GM12878 (cell line): Measurements from ENCODE around the gene CREB3L4. TPM values are rescaled to one million over a fixed set of nuclear protein-coding genes. Genes with fewer than 3 reads are reported as not detected.
A peak's percentile ranks its signal among the peaks of the same experiment; 100 is the strongest.

Experiments
- BHLHE40 ChIP-seq, 2 experiments: fragments of 450-650 bp in 1 of 2; IDR thresholded peaks; 2 replicates each; pipeline ENCODE4 v1.6.1; 2011 to 2017; ENCODE audit warnings: low read depth in 2 of 2, borderline replicate concordance in 1 of 2, improper control_type of control experiment in 1 of 2, low read length in 1 of 2, mild to moderate bottlenecking in 1 of 2
- CHD2 ChIP-seq: IDR thresholded peaks from 2 replicates; pipeline ENCODE4 v1.6.1; 2011; ENCODE audit warnings: low read depth, low read length, improper control_type of control experiment, borderline replicate concordance
- ESRRA ChIP-seq: IDR thresholded peaks from 2 replicates; pipeline ENCODE4 v1.6.1; 2012; ENCODE audit warnings: mild to moderate bottlenecking, low read length, improper control_type of control experiment
- ETV6 ChIP-seq, 2 experiments: fragments of 450-650 bp in 1 of 2; IDR thresholded peaks in 1 of 2; conservative IDR thresholded peaks in 1 of 2; 2 replicates each; pipeline ENCODE4 v1.6.1; 2014; ENCODE audit warnings: antibody characterized with exemption in 1 of 2, borderline replicate concordance in 1 of 2, low read depth in 1 of 2, mild to moderate bottlenecking in 1 of 2, moderate library complexity in 1 of 2
- FOXK2 ChIP-seq: fragments of 450-650 bp; IDR thresholded peaks from 2 replicates; pipeline ENCODE4 v1.6.1; 2017; ENCODE audit warnings: mild to moderate bottlenecking, moderate library complexity
- FOXM1 ChIP-seq: IDR thresholded peaks from 2 replicates; pipeline ENCODE4 v1.6.1; 2012; ENCODE audit warnings: low read depth, mild to moderate bottlenecking, inconsistent platforms, low read length, moderate library complexity
- HCFC1 ChIP-seq: fragments of 150-350 bp; IDR thresholded peaks from 2 replicates; pipeline ENCODE4 v1.6.1; 2014; ENCODE audit warnings: low read length
- IKZF1 ChIP-seq: fragments of 450-650 bp; conservative IDR thresholded peaks from 2 replicates; pipeline ENCODE4 v1.6.1; 2017; ENCODE audit warnings: antibody characterized with exemption, mild to moderate bottlenecking
- IKZF2 ChIP-seq, 2 experiments: fragments of 450-650 bp; IDR thresholded peaks; 2 replicates each; pipeline ENCODE4 v1.6.1; 2017; ENCODE audit warnings: mild to moderate bottlenecking in 2 of 2, moderate library complexity in 2 of 2
- KLF5 ChIP-seq: fragments of 450-650 bp; IDR thresholded peaks from 2 replicates; pipeline ENCODE4 v1.6.1; 2014; ENCODE audit warnings: mild to moderate bottlenecking; ENCODE audit not compliant: partially characterized antibody
- MEF2A ChIP-seq: IDR thresholded peaks from 2 replicates; pipeline ENCODE4 v1.6.1; 2011; ENCODE audit warnings: low read depth, mild to moderate bottlenecking, low read length, moderate library complexity; ENCODE audit not compliant: insufficient read depth
- MEF2B ChIP-seq: fragments of 450-650 bp; IDR thresholded peaks from 2 replicates; pipeline ENCODE4 v1.6.1; 2018; ENCODE audit warnings: mild to moderate bottlenecking, moderate library complexity; ENCODE audit not compliant: partially characterized antibody, poor library complexity, severe bottlenecking
- NFYB ChIP-seq: IDR thresholded peaks from 2 replicates; pipeline ENCODE4 v1.6.1; 2011; ENCODE audit warnings: low read depth, mild to moderate bottlenecking, low read length, improper control_type of control experiment, moderate library complexity; ENCODE audit not compliant: insufficient read depth
- SMC3 ChIP-seq: IDR thresholded peaks from 2 replicates; pipeline ENCODE4 v1.6.1; 2011; ENCODE audit warnings: low read length, improper control_type of control experiment, borderline replicate concordance
- ZBED1 ChIP-seq: IDR thresholded peaks from 2 replicates; pipeline ENCODE4 v1.6.1; 2016; ENCODE audit warnings: borderline replicate concordance
- ZNF217 ChIP-seq: fragments of 450-650 bp; IDR thresholded peaks from 2 replicates; pipeline ENCODE4 v1.6.1; 2017; ENCODE audit warnings: antibody characterized with exemption, mild to moderate bottlenecking
- polyA plus RNA-seq, 11 experiments: library from polyadenylated mRNA; depleted of rRNA in 4 of 11; unstranded in 6 of 11; stranded (reverse) in 5 of 11; fragments of >200 nt; fragmentation: Nextera tagmentation in 4 of 11; fragmentation: Illumina TruSeq in 1 of 11; extraction: Ambion mirVana in 4 of 11; extraction: Trizol in 1 of 11; gene quantifications; 1 replicate in 1 of 11; 2 replicates in 10 of 11; pipeline versions ENCODE4 v1.2.1 to v1.2.3, GENCODE V29; 2011 to 2016; ENCODE audit warnings: inconsistent platforms in 2 of 11, missing spikeins in 2 of 11, low read depth in 1 of 11
- total RNA-seq, 4 experiments: library from RNA; depleted of rRNA in 3 of 4; stranded (reverse); fragments of >200 nt in 3 of 4; fragmentation: Illumina TruSeq in 1 of 4; extraction: Trizol in 1 of 4; gene quantifications; 2 replicates each; pipeline versions ENCODE4 v1.2.1 to v1.2.3, GENCODE V29; 2013 to 2021
- TF ChIP-seq, protein P1 (sequence below), 3 experiments: IDR thresholded peaks in 2 of 3; conservative IDR thresholded peaks in 1 of 3; 2 replicates each; pipeline ENCODE4 v1.5.1; 2011; ENCODE audit warnings: low read depth in 3 of 3, low read length in 3 of 3, mild to moderate bottlenecking in 3 of 3, control low read depth in 2 of 3, moderate library complexity in 2 of 3, inconsistent platforms in 1 of 3, mixed read lengths in 1 of 3; ENCODE audit not compliant: control insufficient read depth in 2 of 3, insufficient read depth in 1 of 3; ENCODE audit errors: extremely low read depth in 1 of 3
- TF ChIP-seq, protein P2 (sequence below): fragments of 150-350 bp; IDR thresholded peaks from 2 replicates; pipeline ENCODE4 v1.6.1; 2016; ENCODE audit warnings: low read depth, low read length
- TF ChIP-seq, protein P3 (sequence below): fragments of 450-650 bp; formaldehyde crosslinking; IDR thresholded peaks from 2 replicates; pipeline ENCODE4 v1.5.0; 2022; ENCODE audit warnings: mild to moderate bottlenecking, missing genetic modification characterization

Gene CREB3L4
- total and polyA plus RNA-seq, 10 of the 15 experiments (the other 5 are each of a cell fraction or from before 2014, with no cell fraction given) = 9.7 to 14.0 (median 12.1) TPM

DNA sequence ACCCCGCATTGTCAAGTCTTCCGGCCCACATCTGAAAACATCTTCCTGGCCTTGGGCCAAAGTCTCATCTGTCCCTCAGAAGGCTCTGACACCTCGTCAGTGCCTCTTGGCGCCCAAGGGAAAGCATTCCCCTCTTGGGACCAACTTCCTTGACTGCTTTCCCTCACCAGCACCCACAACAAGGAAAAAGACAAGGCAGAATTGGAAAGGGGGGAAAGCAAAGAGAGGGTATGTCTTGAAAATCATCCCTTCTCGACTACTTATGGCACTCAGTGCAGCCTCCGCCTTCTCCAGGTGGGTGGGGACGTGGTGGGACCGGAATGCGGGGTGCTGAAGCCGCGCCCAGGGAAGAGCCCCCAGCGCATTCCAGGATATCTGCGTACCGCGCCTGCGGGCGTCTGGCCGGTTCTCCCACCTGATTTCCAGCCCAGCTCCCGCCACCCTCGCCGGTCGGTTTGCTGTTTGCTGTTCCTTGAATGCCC is 3.8 kb upstream of the CREB3L4 start (continued):
- peak; percentile 53 for TF ChIP-seq IKZF1
- peak; percentile 50; the same call in 1 of the 2 replicates for TF ChIP-seq NFYB
- no peak for TF ChIP-seq ZNF217
- TF ChIP-seq ETV6 (conservative IDR thresholded peaks at IDR 0.05 in 1 of 2, IDR thresholded peaks at IDR 0.05 in 1 of 2; ENCODE audit: borderline replicate concordance in 1 of 2, low read depth in 1 of 2) = no peak
- TF ChIP-seq ZBED1 = no peak
- TF ChIP-seq, protein P1, sequence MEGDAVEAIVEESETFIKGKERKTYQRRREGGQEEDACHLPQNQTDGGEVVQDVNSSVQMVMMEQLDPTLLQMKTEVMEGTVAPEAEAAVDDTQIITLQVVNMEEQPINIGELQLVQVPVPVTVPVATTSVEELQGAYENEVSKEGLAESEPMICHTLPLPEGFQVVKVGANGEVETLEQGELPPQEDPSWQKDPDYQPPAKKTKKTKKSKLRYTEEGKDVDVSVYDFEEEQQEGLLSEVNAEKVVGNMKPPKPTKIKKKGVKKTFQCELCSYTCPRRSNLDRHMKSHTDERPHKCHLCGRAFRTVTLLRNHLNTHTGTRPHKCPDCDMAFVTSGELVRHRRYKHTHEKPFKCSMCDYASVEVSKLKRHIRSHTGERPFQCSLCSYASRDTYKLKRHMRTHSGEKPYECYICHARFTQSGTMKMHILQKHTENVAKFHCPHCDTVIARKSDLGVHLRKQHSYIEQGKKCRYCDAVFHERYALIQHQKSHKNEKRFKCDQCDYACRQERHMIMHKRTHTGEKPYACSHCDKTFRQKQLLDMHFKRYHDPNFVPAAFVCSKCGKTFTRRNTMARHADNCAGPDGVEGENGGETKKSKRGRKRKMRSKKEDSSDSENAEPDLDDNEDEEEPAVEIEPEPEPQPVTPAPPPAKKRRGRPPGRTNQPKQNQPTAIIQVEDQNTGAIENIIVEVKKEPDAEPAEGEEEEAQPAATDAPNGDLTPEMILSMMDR (IDR thresholded peaks at IDR 0.05 in 2 of 3, conservative IDR thresholded peaks at IDR 0.05 in 1 of 3; ENCODE audit: control insufficient read depth in 2 of 3, extremely low read depth in 1 of 3, insufficient read depth in 1 of 3, low read depth in 3 of 3, low read length in 3 of 3) = no peak
- no peak for TF ChIP-seq ESRRA
- no peak for TF ChIP-seq KLF5
- TF ChIP-seq, protein P2, sequence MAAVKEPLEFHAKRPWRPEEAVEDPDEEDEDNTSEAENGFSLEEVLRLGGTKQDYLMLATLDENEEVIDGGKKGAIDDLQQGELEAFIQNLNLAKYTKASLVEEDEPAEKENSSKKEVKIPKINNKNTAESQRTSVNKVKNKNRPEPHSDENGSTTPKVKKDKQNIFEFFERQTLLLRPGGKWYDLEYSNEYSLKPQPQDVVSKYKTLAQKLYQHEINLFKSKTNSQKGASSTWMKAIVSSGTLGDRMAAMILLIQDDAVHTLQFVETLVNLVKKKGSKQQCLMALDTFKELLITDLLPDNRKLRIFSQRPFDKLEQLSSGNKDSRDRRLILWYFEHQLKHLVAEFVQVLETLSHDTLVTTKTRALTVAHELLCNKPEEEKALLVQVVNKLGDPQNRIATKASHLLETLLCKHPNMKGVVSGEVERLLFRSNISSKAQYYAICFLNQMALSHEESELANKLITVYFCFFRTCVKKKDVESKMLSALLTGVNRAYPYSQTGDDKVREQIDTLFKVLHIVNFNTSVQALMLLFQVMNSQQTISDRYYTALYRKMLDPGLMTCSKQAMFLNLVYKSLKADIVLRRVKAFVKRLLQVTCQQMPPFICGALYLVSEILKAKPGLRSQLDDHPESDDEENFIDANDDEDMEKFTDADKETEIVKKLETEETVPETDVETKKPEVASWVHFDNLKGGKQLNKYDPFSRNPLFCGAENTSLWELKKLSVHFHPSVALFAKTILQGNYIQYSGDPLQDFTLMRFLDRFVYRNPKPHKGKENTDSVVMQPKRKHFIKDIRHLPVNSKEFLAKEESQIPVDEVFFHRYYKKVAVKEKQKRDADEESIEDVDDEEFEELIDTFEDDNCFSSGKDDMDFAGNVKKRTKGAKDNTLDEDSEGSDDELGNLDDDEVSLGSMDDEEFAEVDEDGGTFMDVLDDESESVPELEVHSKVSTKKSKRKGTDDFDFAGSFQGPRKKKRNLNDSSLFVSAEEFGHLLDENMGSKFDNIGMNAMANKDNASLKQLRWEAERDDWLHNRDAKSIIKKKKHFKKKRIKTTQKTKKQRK = no peak
- no peak for TF ChIP-seq MEF2A
- TF ChIP-seq IKZF2 (IDR thresholded peaks at IDR 0.05) = peak in 1 of 2 experiments; percentile 63; a peak in 3 of 4 replicates
- TF ChIP-seq BHLHE40 (IDR thresholded peaks at IDR 0.05; ENCODE audit: borderline replicate concordance in 1 of 2, low read depth in 2 of 2, low read length in 1 of 2) = no peak
- TF ChIP-seq HCFC1 = no peak
- TF ChIP-seq SMC3 = no peak
- TF ChIP-seq CHD2 = no peak
- TF ChIP-seq, protein P3, sequence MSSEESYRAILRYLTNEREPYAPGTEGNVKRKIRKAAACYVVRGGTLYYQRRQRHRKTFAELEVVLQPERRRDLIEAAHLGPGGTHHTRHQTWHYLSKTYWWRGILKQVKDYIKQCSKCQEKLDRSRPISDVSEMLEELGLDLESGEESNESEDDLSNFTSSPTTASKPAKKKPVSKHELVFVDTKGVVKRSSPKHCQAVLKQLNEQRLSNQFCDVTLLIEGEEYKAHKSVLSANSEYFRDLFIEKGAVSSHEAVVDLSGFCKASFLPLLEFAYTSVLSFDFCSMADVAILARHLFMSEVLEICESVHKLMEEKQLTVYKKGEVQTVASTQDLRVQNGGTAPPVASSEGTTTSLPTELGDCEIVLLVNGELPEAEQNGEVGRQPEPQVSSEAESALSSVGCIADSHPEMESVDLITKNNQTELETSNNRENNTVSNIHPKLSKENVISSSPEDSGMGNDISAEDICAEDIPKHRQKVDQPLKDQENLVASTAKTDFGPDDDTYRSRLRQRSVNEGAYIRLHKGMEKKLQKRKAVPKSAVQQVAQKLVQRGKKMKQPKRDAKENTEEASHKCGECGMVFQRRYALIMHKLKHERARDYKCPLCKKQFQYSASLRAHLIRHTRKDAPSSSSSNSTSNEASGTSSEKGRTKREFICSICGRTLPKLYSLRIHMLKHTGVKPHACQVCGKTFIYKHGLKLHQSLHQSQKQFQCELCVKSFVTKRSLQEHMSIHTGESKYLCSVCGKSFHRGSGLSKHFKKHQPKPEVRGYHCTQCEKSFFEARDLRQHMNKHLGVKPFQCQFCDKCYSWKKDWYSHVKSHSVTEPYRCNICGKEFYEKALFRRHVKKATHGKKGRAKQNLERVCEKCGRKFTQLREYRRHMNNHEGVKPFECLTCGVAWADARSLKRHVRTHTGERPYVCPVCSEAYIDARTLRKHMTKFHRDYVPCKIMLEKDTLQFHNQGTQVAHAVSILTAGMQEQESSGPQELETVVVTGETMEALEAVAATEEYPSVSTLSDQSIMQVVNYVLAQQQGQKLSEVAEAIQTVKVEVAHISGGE (CRISPR knock-in tag) = no peak
- TF ChIP-seq FOXK2 = no peak
- no peak for TF ChIP-seq FOXM1
- peak; percentile 38 for TF ChIP-seq MEF2B
